ENCODE results near the gene MTHFS.

The MTHFS gene

GRCh38 chr15:79924379-79924778 is 27.6 kb upstream of the MTHFS start:
- no peaks in the 10 kb centered on the region for H3K9me3 ChIP-seq
- peaks cover 22% of the 10 kb centered on the region for H3K36me3 ChIP-seq
- no peaks in the 10 kb centered on the region for H3K27me3 ChIP-seq
- H3K27ac ChIP-seq = peak overlapping the region; percentile 97
- peak overlapping the region; percentile 93 to 100 for H3K4me3 ChIP-seq (ENCODE audit: low read depth in 1 of 2, low read length in 1 of 2)
- H3K4me1 ChIP-seq (ENCODE audit: control insufficient read depth in 1 of 2, insufficient read depth in 1 of 2, low read depth in 1 of 2, low read length in 1 of 2) = peaks cover 35 to 37% of the 10 kb centered on the region in 2 experiments
- no peak for TF ChIP-seq CTCF (IDR thresholded peaks at IDR 0.05)

- peak; percentile 65 for TF ChIP-seq CTCF (IDR thresholded peaks at IDR 0.05)
- Histone ChIP-seq H3K27me3 (no peaks in the 10 kb centered on the region), H3K36me3 (peaks cover 27% of the 10 kb centered on the region), H3K9me3 (no peaks in the 10 kb centered on the region), H3K4me1 (ENCODE audit: control insufficient read depth in 1 of 2, insufficient read depth in 1 of 2, low read depth in 1 of 2, low read length in 1 of 2) (peaks cover 37 to 43% of the 10 kb centered on the region in 2 experiments), H3K4me3 (ENCODE audit: low read depth in 1 of 2, low read length in 1 of 2) (peak overlapping the region; percentile 93 to 100), H3K27ac (peak overlapping the region; percentile 97)
These were observed 26.8 kb upstream of the MTHFS start for GRCh38 chr15:79923515-79924169.

GRCh38 chr15:79923079-79923514 is 26.3 kb upstream of the MTHFS start:
- no peak for TF ChIP-seq CTCF (IDR thresholded peaks at IDR 0.05)
- no peaks in the 10 kb centered on the region for H3K27me3 ChIP-seq
- H3K36me3 ChIP-seq = peaks cover 27% of the 10 kb centered on the region
- no peaks in the 10 kb centered on the region for H3K9me3 ChIP-seq
- peak overlapping the region; percentile 97 for H3K27ac ChIP-seq
- H3K4me3 ChIP-seq (ENCODE audit: low read depth in 1 of 2, low read length in 1 of 2) = peak overlapping the region; percentile 93 to 100
- H3K4me1 ChIP-seq (ENCODE audit: control insufficient read depth in 1 of 2, insufficient read depth in 1 of 2, low read depth in 1 of 2, low read length in 1 of 2) = peaks cover 42 to 48% of the 10 kb centered on the region in 2 experiments

- Histone ChIP-seq H3K36me3 (peaks cover 29% of the 10 kb centered on the region), H3K4me3 (ENCODE audit: low read depth in 1 of 2, low read length in 1 of 2) (peak overlapping the region; percentile 93 to 100), H3K27me3 (no peaks in the 10 kb centered on the region), H3K4me1 (ENCODE audit: control insufficient read depth in 1 of 2, insufficient read depth in 1 of 2, low read depth in 1 of 2, low read length in 1 of 2) (peaks cover 46 to 52% of the 10 kb centered on the region in 2 experiments), H3K27ac (peak overlapping the region; percentile 97), H3K9me3 (no peaks in the 10 kb centered on the region)
- no peak for TF ChIP-seq CTCF (IDR thresholded peaks at IDR 0.05)
These were observed 25.8 kb upstream of the MTHFS start for GRCh38 chr15:79922512-79923078.

GRCh38 chr15:79919749-79920511 is 23.1 kb upstream of the MTHFS start:
- Histone ChIP-seq H3K4me1 (ENCODE audit: control insufficient read depth in 1 of 2, insufficient read depth in 1 of 2, low read depth in 1 of 2, low read length in 1 of 2) (peaks cover 70 to 79% of the 10 kb centered on the region in 2 experiments), H3K27me3 (no peaks in the 10 kb centered on the region), H3K9me3 (no peaks in the 10 kb centered on the region), H3K36me3 (peaks cover 33% of the 10 kb centered on the region), H3K4me3 (ENCODE audit: low read depth in 1 of 2, low read length in 1 of 2) (no peak overlapping the region), H3K27ac (peak overlapping the region; percentile 68)
- no peak for TF ChIP-seq CTCF (IDR thresholded peaks at IDR 0.05)

All from neutrophil (primary cell).